Endothelial cell of umbilical vein (primary cell): ENCODE measurements around the gene FOXF1.

Source experiments
- EZH2 ChIP-seq: IDR thresholded peaks from 2 replicates; pipeline ENCODE4 v1.6.1; 2012; ENCODE audit warnings: borderline replicate concordance, low read depth, mild to moderate bottlenecking, moderate library complexity, low read length, inconsistent platforms; ENCODE audit not compliant: severe bottlenecking
- FOS ChIP-seq: IDR thresholded peaks from 2 replicates; pipeline ENCODE4 v1.6.1; 2011; ENCODE audit warnings: mild to moderate bottlenecking, low read length, moderate library complexity, borderline replicate concordance; ENCODE audit not compliant: insufficient read depth
- JUN ChIP-seq: IDR thresholded peaks from 2 replicates; pipeline ENCODE4 v1.6.1; 2011; ENCODE audit warnings: borderline replicate concordance, low read depth; ENCODE audit not compliant: insufficient read length, insufficient read depth
- POLR2A ChIP-seq: IDR thresholded peaks from 2 replicates; pipeline ENCODE4 v1.6.1; 2012; ENCODE audit warnings: low read depth, mild to moderate bottlenecking, control low read depth, low read length
- POLR2AphosphoS5 ChIP-seq: IDR thresholded peaks from 2 replicates; pipeline ENCODE4 v1.6.1; 2012; ENCODE audit warnings: low read depth, mild to moderate bottlenecking, control low read depth, low read length, moderate library complexity; ENCODE audit not compliant: insufficient read depth
- TF ChIP-seq, protein P1 (sequence below), 2 donors: IDR thresholded peaks; 1 replicate in 1 of 2; 2 replicates in 1 of 2; pipeline ENCODE4 v1.5.1; 2011; ENCODE audit warnings: low read length in 2 of 2, mild to moderate bottlenecking in 2 of 2, moderate library complexity in 2 of 2, control low read depth in 1 of 2, inconsistent platforms in 1 of 2, low read depth in 1 of 2; ENCODE audit not compliant: insufficient read depth in 1 of 2; ENCODE audit errors: extremely low read depth in 1 of 2
- TF ChIP-seq, protein P2 (sequence below): IDR thresholded peaks from 2 replicates; pipeline ENCODE4 v1.6.1; 2011; ENCODE audit not compliant: insufficient read depth, insufficient read length

DNA sequence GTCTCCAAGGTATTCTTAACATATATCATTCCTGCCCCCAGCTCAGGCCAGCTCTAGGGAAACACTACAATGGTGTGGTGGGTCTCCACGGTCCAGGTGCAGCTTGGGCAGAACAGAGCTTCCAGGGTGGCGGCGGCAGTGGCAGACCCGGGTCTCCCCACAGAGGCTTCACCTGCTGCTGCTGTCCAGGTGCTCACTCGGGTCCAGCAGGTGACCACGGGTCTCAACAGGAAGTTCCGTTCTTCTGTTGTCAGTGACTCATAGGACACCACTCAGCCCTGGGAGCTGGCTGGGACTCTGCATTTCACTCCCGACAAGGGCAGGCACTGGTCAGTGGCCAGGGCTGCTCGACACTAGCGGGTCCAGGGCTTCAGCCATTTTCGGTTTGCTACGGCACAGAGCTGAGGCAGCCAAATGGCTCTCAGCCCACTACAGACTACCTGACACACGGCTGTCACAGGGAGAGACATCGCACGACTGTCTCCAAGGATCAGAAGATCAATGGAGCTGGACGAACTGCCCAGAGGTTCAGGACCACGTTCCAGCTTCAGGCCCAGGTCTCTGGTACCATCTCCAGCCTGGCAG, 28.0 kb downstream of the FOXF1 start:
- TF ChIP-seq, protein P1, sequence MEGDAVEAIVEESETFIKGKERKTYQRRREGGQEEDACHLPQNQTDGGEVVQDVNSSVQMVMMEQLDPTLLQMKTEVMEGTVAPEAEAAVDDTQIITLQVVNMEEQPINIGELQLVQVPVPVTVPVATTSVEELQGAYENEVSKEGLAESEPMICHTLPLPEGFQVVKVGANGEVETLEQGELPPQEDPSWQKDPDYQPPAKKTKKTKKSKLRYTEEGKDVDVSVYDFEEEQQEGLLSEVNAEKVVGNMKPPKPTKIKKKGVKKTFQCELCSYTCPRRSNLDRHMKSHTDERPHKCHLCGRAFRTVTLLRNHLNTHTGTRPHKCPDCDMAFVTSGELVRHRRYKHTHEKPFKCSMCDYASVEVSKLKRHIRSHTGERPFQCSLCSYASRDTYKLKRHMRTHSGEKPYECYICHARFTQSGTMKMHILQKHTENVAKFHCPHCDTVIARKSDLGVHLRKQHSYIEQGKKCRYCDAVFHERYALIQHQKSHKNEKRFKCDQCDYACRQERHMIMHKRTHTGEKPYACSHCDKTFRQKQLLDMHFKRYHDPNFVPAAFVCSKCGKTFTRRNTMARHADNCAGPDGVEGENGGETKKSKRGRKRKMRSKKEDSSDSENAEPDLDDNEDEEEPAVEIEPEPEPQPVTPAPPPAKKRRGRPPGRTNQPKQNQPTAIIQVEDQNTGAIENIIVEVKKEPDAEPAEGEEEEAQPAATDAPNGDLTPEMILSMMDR (IDR thresholded peaks at IDR 0.05; ENCODE audit: extremely low read depth in 1 of 2, insufficient read depth in 1 of 2, low read depth in 1 of 2, low read length in 2 of 2): no peak
- TF ChIP-seq POLR2A: no peak
- TF ChIP-seq, protein P2, sequence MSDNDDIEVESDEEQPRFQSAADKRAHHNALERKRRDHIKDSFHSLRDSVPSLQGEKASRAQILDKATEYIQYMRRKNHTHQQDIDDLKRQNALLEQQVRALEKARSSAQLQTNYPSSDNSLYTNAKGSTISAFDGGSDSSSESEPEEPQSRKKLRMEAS: no peak
- no peak for TF ChIP-seq EZH2
- TF ChIP-seq POLR2AphosphoS5: no peak
- TF ChIP-seq JUN: no peak
- TF ChIP-seq FOS: no peak
